Progenitor cell of endocrine pancreas (in vitro differentiated cells): Measurements from ENCODE around the gene FOXO1. TPM values are rescaled to one million over a fixed set of nuclear protein-coding genes. Genes with fewer than 3 reads are reported as not detected.

Experiments
- DNase-seq: peaks from one replicate; pipeline ENCODE4 v3.0.0; 2021; ENCODE audit warnings: low spot score; ENCODE audit not compliant: unreplicated experiment
- H3K27ac Mint-ChIP-seq: 2 replicates; pipeline ENCODE4 v1.8.0; 2021; ENCODE audit warnings: mild to moderate bottlenecking, moderate library complexity, mixed read lengths
- H3K27me3 Mint-ChIP-seq: 2 replicates; pipeline ENCODE4 v1.8.0; 2021; ENCODE audit warnings: mixed read lengths
- H3K36me3 Mint-ChIP-seq: 2 replicates; pipeline ENCODE4 v1.8.0; 2022; ENCODE audit warnings: mixed read lengths; ENCODE audit not compliant: insufficient read depth
- H3K4me1 Mint-ChIP-seq: 2 replicates; pipeline ENCODE4 v1.8.0; 2021; ENCODE audit warnings: low read depth, mixed read lengths
- H3K4me3 Mint-ChIP-seq: 2 replicates; pipeline ENCODE4 v1.8.0; 2021; ENCODE audit warnings: low read depth, mild to moderate bottlenecking, moderate library complexity, mixed read lengths
- H3K9me3 Mint-ChIP-seq: 2 replicates; pipeline ENCODE4 v1.8.0; 2021; ENCODE audit warnings: low read depth, mixed read lengths
- total RNA-seq: library from RNA; stranded (reverse); gene quantifications from 2 replicates; pipeline ENCODE4 v1.2.1, GENCODE V29; 2021
- TF ChIP-seq, protein P1 (sequence below): fragments of 200-600 bp; sonication (generic); IDR thresholded peaks from one replicate; pipeline ENCODE4 v1.5.0; 2021; ENCODE audit warnings: antibody characterized with exemption, mild to moderate bottlenecking; ENCODE audit not compliant: unreplicated experiment

FOXO1 gene
- total RNA-seq, 1 donor from 2014 or later, result 15.7 TPM

- H3K27me3 Mint-ChIP-seq, result no peaks in the 10 kb centered on the region
- TF ChIP-seq, protein P1, sequence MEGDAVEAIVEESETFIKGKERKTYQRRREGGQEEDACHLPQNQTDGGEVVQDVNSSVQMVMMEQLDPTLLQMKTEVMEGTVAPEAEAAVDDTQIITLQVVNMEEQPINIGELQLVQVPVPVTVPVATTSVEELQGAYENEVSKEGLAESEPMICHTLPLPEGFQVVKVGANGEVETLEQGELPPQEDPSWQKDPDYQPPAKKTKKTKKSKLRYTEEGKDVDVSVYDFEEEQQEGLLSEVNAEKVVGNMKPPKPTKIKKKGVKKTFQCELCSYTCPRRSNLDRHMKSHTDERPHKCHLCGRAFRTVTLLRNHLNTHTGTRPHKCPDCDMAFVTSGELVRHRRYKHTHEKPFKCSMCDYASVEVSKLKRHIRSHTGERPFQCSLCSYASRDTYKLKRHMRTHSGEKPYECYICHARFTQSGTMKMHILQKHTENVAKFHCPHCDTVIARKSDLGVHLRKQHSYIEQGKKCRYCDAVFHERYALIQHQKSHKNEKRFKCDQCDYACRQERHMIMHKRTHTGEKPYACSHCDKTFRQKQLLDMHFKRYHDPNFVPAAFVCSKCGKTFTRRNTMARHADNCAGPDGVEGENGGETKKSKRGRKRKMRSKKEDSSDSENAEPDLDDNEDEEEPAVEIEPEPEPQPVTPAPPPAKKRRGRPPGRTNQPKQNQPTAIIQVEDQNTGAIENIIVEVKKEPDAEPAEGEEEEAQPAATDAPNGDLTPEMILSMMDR, result no peak
- peaks cover 15% of the 10 kb centered on the region for H3K4me1 Mint-ChIP-seq
- DNase-seq, result no peak
- no peak overlapping the region for H3K4me3 Mint-ChIP-seq
- no peak overlapping the region for H3K27ac Mint-ChIP-seq
- no peaks in the 10 kb centered on the region for H3K9me3 Mint-ChIP-seq
- no peaks in the 10 kb centered on the region for H3K36me3 Mint-ChIP-seq
Observed at GRCh38 chr13:40624986-40625385, 41.5 kb downstream of the FOXO1 start.

DNA sequence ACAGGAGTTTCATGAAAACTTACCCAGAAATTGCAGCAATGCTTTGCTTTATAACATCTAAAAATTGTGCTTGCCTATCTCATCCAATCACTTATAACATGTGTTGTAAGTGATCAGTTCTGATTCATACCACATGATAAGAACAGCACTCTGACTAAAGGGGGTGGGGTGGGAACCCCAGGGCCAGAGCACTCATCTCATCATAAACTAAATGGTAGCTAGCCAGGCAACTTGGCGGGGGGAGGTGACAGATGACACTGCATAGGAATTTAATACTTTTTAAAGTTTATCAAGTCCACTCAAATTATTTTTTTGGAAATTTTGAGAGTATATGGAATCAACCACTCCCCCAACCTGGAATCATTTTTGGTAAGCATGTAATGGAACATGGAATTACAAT lies 42.1 kb downstream of the FOXO1 start:
- no peak overlapping the region for H3K27ac Mint-ChIP-seq
- peaks cover 15% of the 10 kb centered on the region for H3K4me1 Mint-ChIP-seq
- no peaks in the 10 kb centered on the region for H3K9me3 Mint-ChIP-seq
- no peak overlapping the region for H3K4me3 Mint-ChIP-seq
- no peak for DNase-seq
- no peaks in the 10 kb centered on the region for H3K27me3 Mint-ChIP-seq
- H3K36me3 Mint-ChIP-seq, result peaks cover 2% of the 10 kb centered on the region
- TF ChIP-seq, protein P1, result no peak

DNA sequence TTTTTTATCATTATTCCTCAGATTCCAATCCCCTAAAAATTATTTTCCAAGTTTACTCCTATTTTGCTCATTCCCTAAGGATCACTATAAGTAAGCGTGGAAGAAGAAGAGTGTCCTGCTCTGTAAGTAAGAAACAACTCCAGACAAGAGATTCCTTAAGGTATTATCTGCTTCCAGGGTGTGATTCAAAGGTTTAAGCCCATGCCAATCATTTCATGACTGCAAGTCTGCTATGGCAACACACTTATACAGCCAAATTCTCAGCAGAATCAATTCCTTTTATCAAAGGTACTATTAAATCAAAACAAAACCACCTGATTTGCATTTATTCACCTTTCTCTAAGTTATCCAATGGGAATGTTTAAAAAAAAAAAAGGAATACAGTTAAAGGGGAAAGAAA lies 43.7 kb downstream of the FOXO1 start:
- H3K36me3 Mint-ChIP-seq, result peaks cover 2% of the 10 kb centered on the region
- peaks cover 17% of the 10 kb centered on the region for H3K4me1 Mint-ChIP-seq
- DNase-seq, result no peak

DNA sequence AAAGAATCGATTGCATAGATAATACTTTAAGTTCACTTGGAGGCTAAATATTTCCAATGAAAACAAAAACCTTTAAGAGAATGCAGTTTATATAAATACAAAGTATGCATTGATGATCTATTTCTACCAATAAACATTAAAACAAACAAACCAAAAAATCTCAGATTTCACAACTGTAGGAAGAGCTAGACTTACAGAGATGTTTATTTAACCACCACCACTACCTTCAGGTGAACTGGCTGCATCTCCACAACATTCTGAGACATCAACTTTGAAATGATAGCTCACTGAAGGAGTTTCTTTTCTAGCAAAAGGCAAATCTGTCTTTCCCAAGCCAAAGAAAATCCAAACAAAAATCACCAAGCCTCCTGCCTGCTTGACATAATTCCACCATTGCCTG lies 44.2 kb downstream of the FOXO1 start:
- DNase-seq, result no peak
- H3K4me1 Mint-ChIP-seq, result peaks cover 17% of the 10 kb centered on the region
- H3K27me3 Mint-ChIP-seq, result no peaks in the 10 kb centered on the region
- H3K27ac Mint-ChIP-seq, result peak overlapping the region; percentile 12
- H3K36me3 Mint-ChIP-seq, result peaks cover 2% of the 10 kb centered on the region
- no peak overlapping the region for H3K4me3 Mint-ChIP-seq
- H3K9me3 Mint-ChIP-seq, result no peaks in the 10 kb centered on the region
- TF ChIP-seq, protein P1, result no peak

More for the DNA sequence above, 43.7 kb downstream of the FOXO1 start:
- Mint-ChIP-seq H3K27me3 (no peaks in the 10 kb centered on the region), H3K27ac (peak overlapping the region; percentile 12), H3K9me3 (no peaks in the 10 kb centered on the region), H3K4me3 (no peak overlapping the region)
- TF ChIP-seq, protein P1, result no peak

DNA sequence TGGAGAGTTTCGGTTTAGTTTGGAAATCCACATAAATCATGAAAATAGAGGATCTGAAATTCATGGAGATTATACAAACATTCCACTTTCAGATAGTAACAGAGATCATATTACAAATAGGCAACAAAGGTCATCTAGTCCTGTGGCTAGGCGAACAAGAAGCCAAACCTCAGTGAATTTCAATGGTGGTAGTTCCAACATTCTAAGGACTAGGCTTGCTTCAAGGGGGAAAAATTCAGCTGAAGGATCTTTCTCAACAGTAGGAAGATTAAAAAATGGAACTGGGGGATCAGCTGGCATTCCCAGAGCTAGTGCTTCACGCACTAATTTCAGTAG lies 47.0 kb downstream of the FOXO1 start:
- TF ChIP-seq, protein P1, result no peak
- Mint-ChIP-seq H3K27ac (peak overlapping the region; percentile 25), H3K4me3 (no peak overlapping the region), H3K27me3 (no peaks in the 10 kb centered on the region), H3K36me3 (peaks cover 2% of the 10 kb centered on the region), H3K4me1 (peaks cover 16% of the 10 kb centered on the region), H3K9me3 (no peaks in the 10 kb centered on the region)
- no peak for DNase-seq
